Spleen (tissue), 7 donors: ENCODE results near the gene ADCY2.

Experiments used
- CTCF ChIP-seq, 11 experiments: fragments of 200-600 bp in 7 of 11; fragments of 450-650 bp in 4 of 11; sonication (generic) in 4 of 11; IDR thresholded peaks in 8 of 11; conservative IDR thresholded peaks in 3 of 11; 1 replicate in 7 of 11; 2 replicates in 4 of 11; pipeline versions ENCODE4 v1.4.0 to v1.8.0; 2016 to 2021; ENCODE audit warnings: antibody characterized with exemption in 11 of 11, inconsistent platforms in 4 of 11, mild to moderate bottlenecking in 1 of 11
- POLR2AphosphoS5 ChIP-seq, 3 donors: sonication (generic); formaldehyde crosslinking; IDR thresholded peaks; one replicate each; pipeline ENCODE4 v1.5.1; 2017; ENCODE audit warnings: antibody characterized with exemption in 3 of 3
- donor health status: DM: no; HTN: no; CAD: no; lungs with moderate emphysema.
- donor health status: DM: no; HTN: no; CAD: no.
- donor health status: DM: no; HTN: no; CAD: no.

GRCh38 chr5:7367780-7368179, 28.2 kb upstream of the ADCY2 start:
- no peak for TF ChIP-seq CTCF (IDR thresholded peaks at IDR 0.05 in 8 of 11, conservative IDR thresholded peaks at IDR 0.05 in 3 of 11)
- no peak for TF ChIP-seq POLR2AphosphoS5 (IDR thresholded peaks at IDR 0.05)
